Tibial nerve (tissue), 4 donors: Measurements from ENCODE around the gene BOLA3. TPM values are rescaled to one million over a fixed set of nuclear protein-coding genes. Genes with fewer than 3 reads are reported as not detected.
"Not testable (repeated sequence)": the region's sequence is repeated elsewhere in the genome, so short reads cannot be mapped to it uniquely, and the experiment has no call there.

Experiments
- DNase-seq, 2 donors: peaks; one replicate each; pipeline ENCODE4 v3.0.0-alpha.2; 2019; ENCODE audit warnings: low spot score in 2 of 2
- H3K27ac ChIP-seq, 4 donors: fragments of 200-600 bp; sonication (generic) in 3 of 4; one replicate each; pipeline ENCODE4 v1.5.1; 2017 to 2019; ENCODE audit warnings: mild to moderate bottlenecking in 1 of 4
- H3K27me3 ChIP-seq, 2 donors: fragments of 200-600 bp; sonication (generic) in 1 of 2; one replicate each; pipeline versions ENCODE4 v1.5.1 to v1.6.0; 2017 to 2019
- H3K36me3 ChIP-seq, 3 donors: fragments of 200-600 bp; sonication (generic); one replicate each; pipeline ENCODE4 v1.5.1; 2018 to 2019
- H3K4me1 ChIP-seq, 4 donors: fragments of 200-600 bp; sonication (generic) in 3 of 4; one replicate each; pipeline ENCODE4 v1.5.1; 2017 to 2019
- H3K4me3 ChIP-seq, 4 donors: fragments of 200-600 bp; sonication (generic) in 3 of 4; one replicate each; pipeline ENCODE4 v1.5.1; 2017 to 2019; ENCODE audit warnings: mild to moderate bottlenecking in 1 of 4, moderate library complexity in 1 of 4
- H3K9me3 ChIP-seq, 4 donors: fragments of 200-600 bp; sonication (generic) in 3 of 4; one replicate each; pipeline ENCODE4 v1.5.1; 2017 to 2019
- CTCF ChIP-seq, 5 experiments: fragments of 200-600 bp in 3 of 5; fragments of 450-650 bp in 2 of 5; sonication (generic) in 3 of 5; IDR thresholded peaks; one replicate each; pipeline ENCODE4 v1.5.1; 2016 to 2019; ENCODE audit warnings: antibody characterized with exemption in 5 of 5, mild to moderate bottlenecking in 3 of 5, moderate library complexity in 2 of 5
- EP300 ChIP-seq, 2 donors: sonication (generic); formaldehyde crosslinking; IDR thresholded peaks; one replicate each; pipeline ENCODE4 v1.6.1; 2017; ENCODE audit warnings: antibody characterized with exemption in 2 of 2, mild to moderate bottlenecking in 1 of 2
- POLR2A ChIP-seq, 2 donors: fragments of 450-650 bp; IDR thresholded peaks; one replicate each; pipeline ENCODE4 v1.6.1; 2017; ENCODE audit warnings: antibody characterized with exemption in 2 of 2, mild to moderate bottlenecking in 2 of 2, moderate library complexity in 2 of 2
- WGBS, 2 donors: methylation state at CpG; one replicate each; pipeline ENCODE4 v1.1.5; 2018; 5-methylcytosine and 5-hydroxymethylcytosine counted together
- total RNA-seq, 4 donors: library from RNA; depleted of rRNA; stranded (reverse); fragments of >200 nt; gene quantifications; one replicate each; pipeline ENCODE4 v1.1.0, GENCODE V29; 2016

BOLA3 gene
- total RNA-seq, 4 donors from 2014 or later, result 23.2 to 39.5 (median 25.8) TPM

DNA sequence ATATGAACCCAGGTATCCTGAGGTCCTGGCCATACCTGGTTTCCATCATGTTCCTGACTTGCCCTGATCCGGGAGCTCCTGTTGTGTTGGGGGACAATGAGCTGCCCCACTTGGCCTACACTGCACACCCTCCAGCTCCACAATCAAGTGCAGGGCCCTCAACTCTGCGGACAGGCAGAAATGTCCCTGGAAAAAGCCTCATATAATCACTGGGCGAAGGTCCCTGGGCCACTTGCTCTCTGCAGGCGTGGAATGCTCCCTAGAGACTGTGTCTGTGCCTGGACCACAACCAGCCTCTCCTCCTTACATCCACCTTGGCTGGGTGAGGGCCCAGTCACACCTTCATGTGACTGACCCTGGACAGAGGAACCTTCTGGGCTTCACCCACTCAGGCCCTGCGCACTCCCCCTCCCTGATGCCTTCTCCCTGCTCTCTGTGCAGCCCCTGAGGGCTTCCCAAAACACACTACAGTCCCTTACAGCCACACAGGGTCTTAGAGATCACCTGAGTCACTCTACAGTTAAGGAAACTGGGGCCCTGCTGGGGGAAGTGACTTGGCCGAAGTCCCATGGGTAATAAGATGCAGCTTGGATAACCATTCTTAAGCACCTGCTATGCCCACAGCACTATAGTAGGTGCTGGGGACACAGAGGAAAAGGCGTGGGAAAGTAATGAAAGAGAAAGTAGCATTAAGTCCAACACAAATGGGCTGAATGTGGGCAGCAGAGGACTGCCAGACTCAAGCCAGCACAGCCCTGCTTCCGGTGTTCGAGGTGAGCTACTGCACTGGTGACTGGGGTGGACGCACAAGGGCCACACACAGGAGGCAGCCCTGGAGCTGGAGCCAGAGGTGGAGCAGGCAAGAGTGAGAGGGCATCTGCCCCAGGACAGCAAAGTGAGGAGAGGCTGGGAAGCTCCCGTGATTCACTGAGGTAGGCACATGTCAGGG lies 9.8 kb downstream of the BOLA3 start:
- Histone ChIP-seq H3K27me3 (no peaks in the 10 kb centered on the region), H3K9me3 (peaks cover 0 to 6% (median 0%) of the 10 kb centered on the region in 4 donors), H3K27ac (no peak overlapping the region), H3K36me3 (peaks cover 0 to 69% (median 6%) of the 10 kb centered on the region in 3 donors), H3K4me1 (no peaks in the 10 kb centered on the region), H3K4me3 (no peak overlapping the region)
- 94 to 96% methylated on average over 10 to 11 of the region's 11 CpGs for WGBS, 2 donors
- no peak for TF ChIP-seq EP300 (IDR thresholded peaks at IDR 0.05)
- no peak for TF ChIP-seq POLR2A (IDR thresholded peaks at IDR 0.05)
- no peak for TF ChIP-seq CTCF (IDR thresholded peaks at IDR 0.05)
- DNase-seq, result no peak

DNA sequence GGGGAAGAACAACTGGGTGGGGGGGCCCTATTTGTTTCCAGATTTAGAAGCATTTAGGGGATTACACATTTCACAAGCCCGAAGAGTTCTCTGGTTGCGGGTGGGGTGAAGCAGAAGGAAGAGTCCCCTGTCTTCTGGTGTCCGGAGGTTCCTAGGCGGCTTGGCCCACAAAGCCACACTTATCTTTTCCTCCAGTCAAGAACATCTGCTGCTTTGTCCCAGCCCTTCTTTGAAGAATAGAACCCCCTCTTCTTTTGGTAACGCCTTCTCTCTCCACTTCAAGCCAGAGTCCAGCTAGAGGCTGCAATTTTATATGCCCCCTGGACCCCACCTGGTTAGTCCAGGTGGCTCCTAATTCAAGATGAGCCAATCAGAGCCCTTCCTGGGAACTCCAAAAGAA lies 15.8 kb downstream of the BOLA3 start:
- TF ChIP-seq EP300 (IDR thresholded peaks at IDR 0.05), result no peak
- no peak for TF ChIP-seq CTCF (IDR thresholded peaks at IDR 0.05)
- no peak for TF ChIP-seq POLR2A (IDR thresholded peaks at IDR 0.05)
- Histone ChIP-seq H3K27me3 (peaks cover 0 to 16% of the 10 kb centered on the region in 2 donors), H3K4me3 (no peak overlapping the region), H3K27ac (no peak overlapping the region), H3K36me3 (peaks cover 0 to 42% (median 6%) of the 10 kb centered on the region in 3 donors), H3K9me3 (peaks cover 0 to 6% (median 0%) of the 10 kb centered on the region in 4 donors), H3K4me1 (no peaks in the 10 kb centered on the region)
- no peak for DNase-seq
- 86 to 91% methylated on average over 5 of the region's 5 CpGs for WGBS, 2 donors

- H3K9me3 ChIP-seq, result peaks cover 0 to 6% (median 0%) of the 10 kb centered on the region in 4 donors
- peaks cover 0 to 41% (median 6%) of the 10 kb centered on the region in 3 donors for H3K36me3 ChIP-seq
- H3K4me1 ChIP-seq, result no peaks in the 10 kb centered on the region
- WGBS, 2 donors, result 32 to 41% methylated on average over 35 to 41 of the region's 41 CpGs
- H3K27me3 ChIP-seq, result peaks cover 0 to 16% of the 10 kb centered on the region in 2 donors
- H3K27ac ChIP-seq, result no peak overlapping the region
- H3K4me3 ChIP-seq, result no peak overlapping the region
- DNase-seq, result no peak
- no peak for TF ChIP-seq CTCF (IDR thresholded peaks at IDR 0.05)
- no peak for TF ChIP-seq EP300 (IDR thresholded peaks at IDR 0.05)
These were observed 17.3 kb downstream of the BOLA3 start for GRCh38 chr2:74130211-74130995.

GRCh38 chr2:74128206-74128605 lies 19.5 kb downstream of the BOLA3 start:
- peaks cover 0 to 21% (median 1%) of the 10 kb centered on the region in 3 donors for H3K36me3 ChIP-seq
- peaks cover 0 to 2% (median 0%) of the 10 kb centered on the region in 4 donors for H3K9me3 ChIP-seq
- H3K4me3 ChIP-seq, result no peak overlapping the region
- no peaks in the 10 kb centered on the region for H3K4me1 ChIP-seq
- WGBS, 2 donors, result 73 to 77% methylated on average over 3 of the region's 3 CpGs
- TF ChIP-seq EP300 (IDR thresholded peaks at IDR 0.05) (no peak), CTCF (IDR thresholded peaks at IDR 0.05) (no peak), POLR2A (IDR thresholded peaks at IDR 0.05) (no peak)
- no peak for DNase-seq
- H3K27ac ChIP-seq, result no peak overlapping the region
- H3K27me3 ChIP-seq, result peaks cover 0 to 16% of the 10 kb centered on the region in 2 donors

GRCh38 chr2:74123955-74124354 lies 23.8 kb downstream of the BOLA3 start:
- not testable (repeated sequence) for H3K4me3 ChIP-seq, H3K9me3 ChIP-seq, H3K27ac ChIP-seq, H3K36me3 ChIP-seq, H3K27me3 ChIP-seq, DNase-seq
- peaks cover 0 to 16% (median 2%) of the 10 kb centered on the region in 4 donors for H3K4me1 ChIP-seq
- WGBS, 2 donors, result 94 to 97% methylated on average over 5 to 21 of the region's 29 CpGs

- not testable (repeated sequence) for DNase-seq, H3K27ac ChIP-seq, H3K9me3 ChIP-seq, H3K36me3 ChIP-seq, H3K27me3 ChIP-seq, H3K4me3 ChIP-seq
- H3K4me1 ChIP-seq, result peaks cover 0 to 16% (median 2%) of the 10 kb centered on the region in 4 donors
- WGBS, 2 donors, result 97 to 100% methylated on average over 1 of the region's 1 CpG
These were observed 25.9 kb downstream of the BOLA3 start for GRCh38 chr2:74121846-74122245.
